Caco-2 (cell line): ENCODE measurements around the gene RPL35. TPM values are rescaled to one million over a fixed set of nuclear protein-coding genes. Genes with fewer than 3 reads are reported as not detected.

ENCODE experiments used
- BruUV-seq: library from RNA; stranded (reverse); fragments of 400-500 nt; replicated peaks from 2 replicates; lab custom pipeline; 2021; lab: Mats Ljungman, UMichigan
- CTCF ChIA-PET: fragments of 300-600 bp; sonication (Branson Sonifier 250); formaldehyde crosslinking; loops from one replicate; lab custom pipeline; 2022; ENCODE audit warnings: antibody characterized with exemption; lab: Charles Lee
- POLR2A ChIA-PET: fragments of 300-600 bp; sonication (Branson Sonifier 250); formaldehyde crosslinking; loops from one replicate; lab custom pipeline; 2022; ENCODE audit warnings: antibody characterized with exemption; lab: Charles Lee
- DNase-seq, 2 experiments: peaks; one replicate each; pipeline versions ENCODE4 v3.0.0 to v3.0.0-alpha.2; 2020 to 2022
- H3K27me3 ChIP-seq: replicated peaks from 2 replicates; pipeline ENCODE4 v1.6.0; 2011; ENCODE audit warnings: low read length; ENCODE audit not compliant: control insufficient read depth, insufficient read depth
- H3K36me3 ChIP-seq: 2 replicates; pipeline ENCODE4 v1.5.1; 2011; ENCODE audit warnings: low read length; ENCODE audit not compliant: control insufficient read depth, insufficient read depth
- H3K4me1 ChIP-seq: fragments of 250-450 bp; sonication (Bioruptor Pico); 2 replicates; pipeline ENCODE4 v1.5.1; 2020; ENCODE audit warnings: mild to moderate bottlenecking
- H3K4me3 ChIP-seq: 2 replicates; pipeline ENCODE4 v1.5.1; 2011; ENCODE audit warnings: low read depth, mild to moderate bottlenecking, control low read depth, low read length
- H3K9me3 ChIP-seq: fragments of 250-450 bp; sonication (Bioruptor Pico); 2 replicates; pipeline ENCODE4 v1.5.1; 2020; ENCODE audit warnings: mild to moderate bottlenecking, moderate library complexity
- H3K27ac Mint-ChIP-seq: one replicate; pipeline ENCODE4 v1.8.0; 2022; ENCODE audit warnings: mixed read lengths; ENCODE audit not compliant: unreplicated experiment
- H3K27me3 Mint-ChIP-seq: one replicate; pipeline ENCODE4 v1.8.0; 2022; ENCODE audit warnings: mixed read lengths; ENCODE audit not compliant: insufficient read depth, unreplicated experiment
- H3K36me3 Mint-ChIP-seq: one replicate; pipeline ENCODE4 v1.8.0; 2022; ENCODE audit warnings: mild to moderate bottlenecking, mixed read lengths; ENCODE audit not compliant: insufficient read depth, unreplicated experiment
- H3K4me1 Mint-ChIP-seq: one replicate; pipeline ENCODE4 v1.8.0; 2022; ENCODE audit warnings: low read depth, mixed read lengths; ENCODE audit not compliant: unreplicated experiment
- H3K4me3 Mint-ChIP-seq: one replicate; pipeline ENCODE4 v1.8.0; 2022; ENCODE audit warnings: mild to moderate bottlenecking, moderate library complexity, mixed read lengths; ENCODE audit not compliant: unreplicated experiment
- H3K9me3 Mint-ChIP-seq: one replicate; pipeline ENCODE4 v1.8.0; 2022; ENCODE audit warnings: mixed read lengths; ENCODE audit not compliant: unreplicated experiment
- intact Hi-C: fragments of 100-400 bp; cut with micrococcal nuclease; formaldehyde crosslinking; loops from one replicate; pipeline ENCODE4 v1.10.0; 2022; ENCODE audit not compliant: unreplicated experiment
- total RNA-seq: library from RNA; stranded (reverse); gene quantifications from 2 replicates; pipeline ENCODE4 v1.2.3, GENCODE V29; 2022
- TF ChIP-seq, protein P1 (sequence below), 2 experiments: fragments of 200-600 bp in 1 of 2; IDR thresholded peaks; 1 replicate in 1 of 2; 2 replicates in 1 of 2; pipeline versions ENCODE4 v1.5.1 to v1.8.0; 2011 to 2022; ENCODE audit warnings: antibody characterized with exemption in 1 of 2, control low read depth in 1 of 2, inconsistent platforms in 1 of 2, low read depth in 1 of 2, low read length in 1 of 2, mild to moderate bottlenecking in 1 of 2, moderate library complexity in 1 of 2; ENCODE audit not compliant: insufficient read depth in 1 of 2, severe bottlenecking in 1 of 2, unreplicated experiment in 1 of 2

The RPL35 gene
- total RNA-seq, 1 experiment from 2014 or later = 1,528 TPM

DNA sequence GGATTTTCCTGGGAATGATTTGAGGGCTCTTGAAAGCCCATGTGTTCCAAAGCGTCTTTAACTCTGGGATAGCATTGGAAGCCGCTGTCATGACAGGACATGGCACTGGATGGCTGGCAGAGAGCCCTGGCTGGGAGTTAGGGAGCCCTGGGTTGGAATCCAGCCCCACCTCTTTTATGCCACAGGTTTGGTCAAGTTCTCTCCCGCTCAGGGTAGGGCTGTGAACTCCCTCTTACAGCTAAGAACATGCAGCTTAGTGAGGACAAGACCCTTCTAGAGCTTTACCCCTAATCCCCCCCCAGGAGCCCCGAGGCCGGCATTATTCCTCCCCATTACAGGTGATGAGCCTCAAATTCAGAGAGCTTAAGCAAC, 47.6 kb downstream of the RPL35 start:
- ChIA-PET CTCF (interaction anchor here (3.6 kb wide), 1 partner anchor 39 kb away, joined by 15 read pairs; the partner anchor contains the start of gene WDR38), POLR2A (no interaction called here)
- TF ChIP-seq, protein P1, sequence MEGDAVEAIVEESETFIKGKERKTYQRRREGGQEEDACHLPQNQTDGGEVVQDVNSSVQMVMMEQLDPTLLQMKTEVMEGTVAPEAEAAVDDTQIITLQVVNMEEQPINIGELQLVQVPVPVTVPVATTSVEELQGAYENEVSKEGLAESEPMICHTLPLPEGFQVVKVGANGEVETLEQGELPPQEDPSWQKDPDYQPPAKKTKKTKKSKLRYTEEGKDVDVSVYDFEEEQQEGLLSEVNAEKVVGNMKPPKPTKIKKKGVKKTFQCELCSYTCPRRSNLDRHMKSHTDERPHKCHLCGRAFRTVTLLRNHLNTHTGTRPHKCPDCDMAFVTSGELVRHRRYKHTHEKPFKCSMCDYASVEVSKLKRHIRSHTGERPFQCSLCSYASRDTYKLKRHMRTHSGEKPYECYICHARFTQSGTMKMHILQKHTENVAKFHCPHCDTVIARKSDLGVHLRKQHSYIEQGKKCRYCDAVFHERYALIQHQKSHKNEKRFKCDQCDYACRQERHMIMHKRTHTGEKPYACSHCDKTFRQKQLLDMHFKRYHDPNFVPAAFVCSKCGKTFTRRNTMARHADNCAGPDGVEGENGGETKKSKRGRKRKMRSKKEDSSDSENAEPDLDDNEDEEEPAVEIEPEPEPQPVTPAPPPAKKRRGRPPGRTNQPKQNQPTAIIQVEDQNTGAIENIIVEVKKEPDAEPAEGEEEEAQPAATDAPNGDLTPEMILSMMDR (IDR thresholded peaks at IDR 0.05; ENCODE audit: insufficient read depth in 1 of 2, low read depth in 1 of 2, low read length in 1 of 2, severe bottlenecking in 1 of 2, unreplicated experiment in 1 of 2) = no peak
- Histone ChIP-seq H3K36me3 (no peaks in the 10 kb centered on the region), H3K4me1 (peaks cover 49% of the 10 kb centered on the region), H3K27me3 (no peaks in the 10 kb centered on the region), H3K9me3 (no peaks in the 10 kb centered on the region), H3K4me3 (no peak overlapping the region)
- intact Hi-C loops = no loop called here
- DNase-seq = no peak
- Mint-ChIP-seq H3K27me3 (no peaks in the 10 kb centered on the region), H3K27ac (no peak overlapping the region), H3K4me3 (no peak overlapping the region), H3K4me1 (peaks cover 32% of the 10 kb centered on the region), H3K36me3 (peaks cover 4% of the 10 kb centered on the region), H3K9me3 (no peaks in the 10 kb centered on the region)
- no TSS peak for BruUV-seq

DNA sequence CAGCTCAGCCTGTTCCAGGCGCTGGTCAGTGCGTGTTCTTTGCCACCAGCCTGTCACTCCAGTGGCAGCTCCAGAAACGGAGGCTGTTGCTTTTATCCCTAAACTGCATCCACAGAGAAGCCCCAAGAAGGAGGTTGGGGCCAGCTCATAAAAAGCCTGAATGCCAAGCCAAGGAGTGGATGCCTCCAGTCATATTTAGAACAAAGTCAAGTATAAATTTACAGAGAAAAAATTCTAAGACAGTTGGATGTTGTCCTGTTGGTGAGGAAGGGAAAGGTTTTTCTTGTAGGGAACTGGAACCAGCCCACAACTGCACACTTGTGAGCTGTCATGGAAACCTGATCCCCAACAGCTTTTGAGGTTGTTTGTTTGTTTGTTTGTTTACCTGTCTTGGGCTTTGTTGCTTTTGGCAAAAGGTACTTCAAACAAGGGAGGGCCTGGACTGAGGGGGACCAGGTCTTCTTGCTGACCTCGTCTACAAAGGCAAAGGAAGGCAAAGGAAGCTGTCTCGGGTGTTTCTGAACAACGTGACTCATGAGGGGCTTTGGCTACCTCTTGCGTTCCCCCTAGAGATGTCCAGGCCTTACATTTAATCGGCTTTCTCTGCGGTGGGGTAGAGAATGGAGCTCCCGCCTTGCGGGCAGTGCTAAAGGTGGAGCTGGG, 48.1 kb downstream of the RPL35 start:
- H3K36me3 Mint-ChIP-seq = peaks cover 4% of the 10 kb centered on the region
- no peaks in the 10 kb centered on the region for H3K27me3 Mint-ChIP-seq
- no TSS peak for BruUV-seq
- H3K4me1 Mint-ChIP-seq = peaks cover 33% of the 10 kb centered on the region
- CTCF ChIA-PET = interaction anchor here (3.6 kb wide), 1 partner anchor 39 kb away, joined by 15 read pairs; the partner anchor contains the start of gene WDR38
- peaks cover 44% of the 10 kb centered on the region for H3K4me1 ChIP-seq
- TF ChIP-seq, protein P1 (IDR thresholded peaks at IDR 0.05; ENCODE audit: insufficient read depth in 1 of 2, low read depth in 1 of 2, low read length in 1 of 2, severe bottlenecking in 1 of 2, unreplicated experiment in 1 of 2) = no peak
- H3K36me3 ChIP-seq = no peaks in the 10 kb centered on the region
- intact Hi-C loops = no loop called here
- DNase-seq = no peak
- no peak overlapping the region for H3K4me3 Mint-ChIP-seq
- no peak overlapping the region for H3K4me3 ChIP-seq
- POLR2A ChIA-PET = interaction anchor here (0.7 kb wide), 1 partner anchor 894 kb away, joined by 4 read pairs; the partner anchor contains the start of gene MAPKAP1
- H3K27me3 ChIP-seq = no peaks in the 10 kb centered on the region
- H3K27ac Mint-ChIP-seq = no peak overlapping the region
- no peaks in the 10 kb centered on the region for H3K9me3 ChIP-seq
- no peaks in the 10 kb centered on the region for H3K9me3 Mint-ChIP-seq

DNA sequence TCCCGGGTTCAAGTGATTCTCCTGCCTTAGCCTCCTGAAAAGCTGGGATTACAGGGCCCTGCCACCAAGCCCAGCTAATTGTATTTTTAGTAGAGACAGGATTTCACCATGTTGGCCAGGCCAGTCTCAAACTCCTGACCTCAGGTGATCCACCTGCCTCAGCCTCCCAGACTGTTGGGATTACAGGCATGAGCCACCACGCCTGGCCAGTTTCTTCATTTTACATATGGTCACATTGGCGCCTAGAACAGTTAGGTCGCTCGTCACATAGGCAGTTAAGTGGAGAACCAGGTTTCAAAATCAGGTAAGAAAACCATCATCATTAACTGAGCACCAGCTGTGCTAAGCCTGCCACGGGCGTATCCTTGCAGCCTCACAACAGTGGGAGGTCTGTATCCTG, 48.7 kb downstream of the RPL35 start:
- peak overlapping the region; percentile 86 for H3K27ac Mint-ChIP-seq
- no peaks in the 10 kb centered on the region for H3K27me3 Mint-ChIP-seq
- no peak overlapping the region for H3K4me3 Mint-ChIP-seq
- TF ChIP-seq, protein P1 (IDR thresholded peaks at IDR 0.05; ENCODE audit: insufficient read depth in 1 of 2, low read depth in 1 of 2, low read length in 1 of 2, severe bottlenecking in 1 of 2, unreplicated experiment in 1 of 2) = no peak
- no TSS peak for BruUV-seq
- ChIA-PET POLR2A (interaction anchor here (0.7 kb wide), 1 partner anchor 894 kb away, joined by 4 read pairs; the partner anchor contains the start of gene MAPKAP1), CTCF (interaction anchor here (3.6 kb wide), 1 partner anchor 40 kb away, joined by 15 read pairs; the partner anchor contains the start of gene WDR38)
- intact Hi-C loops = no loop called here
- Histone ChIP-seq H3K36me3 (no peaks in the 10 kb centered on the region), H3K4me1 (peaks cover 38% of the 10 kb centered on the region), H3K9me3 (no peaks in the 10 kb centered on the region), H3K4me3 (no peak overlapping the region), H3K27me3 (no peaks in the 10 kb centered on the region)
- DNase-seq = no peak
- peaks cover 4% of the 10 kb centered on the region for H3K36me3 Mint-ChIP-seq
- peaks cover 33% of the 10 kb centered on the region for H3K4me1 Mint-ChIP-seq
- no peaks in the 10 kb centered on the region for H3K9me3 Mint-ChIP-seq
